KMS-11 (cell line): ENCODE results near the gene CFTR.

Experiments
- H2AFZ ChIP-seq: fragments of 200-600 bp; sonication (generic); 2 replicates; pipeline ENCODE4 v1.6.1; 2016; ENCODE audit warnings: antibody characterized with exemption, mixed run types, low read depth
- H3K27ac ChIP-seq: fragments of 200-600 bp; sonication (generic); 2 replicates; pipeline ENCODE4 v1.6.1; 2016; ENCODE audit warnings: mild to moderate bottlenecking, mixed run types
- H3K27me3 ChIP-seq: fragments of 200-600 bp; sonication (generic); 2 replicates; pipeline ENCODE4 v1.6.1; 2017; ENCODE audit warnings: mild to moderate bottlenecking, low read depth, mixed run types, moderate library complexity; ENCODE audit not compliant: insufficient read depth
- H3K36me3 ChIP-seq: fragments of 200-600 bp; sonication (generic); 2 replicates; pipeline ENCODE4 v1.6.1; 2017; ENCODE audit warnings: mild to moderate bottlenecking, mixed run types; ENCODE audit not compliant: insufficient read depth
- H3K4me1 ChIP-seq: fragments of 200-600 bp; sonication (generic); 2 replicates; pipeline ENCODE4 v1.6.1; 2016; ENCODE audit warnings: mild to moderate bottlenecking, low read depth, mixed run types; ENCODE audit not compliant: poor library complexity, severe bottlenecking
- H3K4me2 ChIP-seq: fragments of 200-600 bp; sonication (generic); 2 replicates; pipeline ENCODE4 v1.7.0; 2016; ENCODE audit warnings: mild to moderate bottlenecking, mixed run types
- H3K4me3 ChIP-seq: fragments of 200-600 bp; sonication (generic); IDR thresholded peaks from 2 replicates; pipeline ENCODE4 v1.6.1; 2017; ENCODE audit warnings: low read depth, low read length, mixed read lengths; ENCODE audit not compliant: insufficient read depth
- H3K79me2 ChIP-seq: fragments of 200-600 bp; sonication (generic); 2 replicates; pipeline ENCODE4 v1.6.1; 2016; ENCODE audit warnings: low read depth, mixed run types; ENCODE audit not compliant: insufficient read depth
- H3K9ac ChIP-seq: fragments of 200-600 bp; sonication (generic); 2 replicates; pipeline ENCODE4 v1.6.1; 2016; ENCODE audit warnings: mild to moderate bottlenecking, mixed run types
- H4K20me1 ChIP-seq: fragments of 200-600 bp; sonication (generic); 2 replicates; pipeline ENCODE4 v1.6.1; 2016; ENCODE audit warnings: mild to moderate bottlenecking, mixed run types; ENCODE audit not compliant: insufficient read depth
- TF ChIP-seq, protein P1 (sequence below): fragments of 200-600 bp; sonication (generic); conservative IDR thresholded peaks from 2 replicates; pipeline ENCODE4 v1.6.1; 2017; ENCODE audit warnings: low read depth, mild to moderate bottlenecking, antibody characterized with exemption, low read length, moderate library complexity, mixed read lengths

The CFTR gene

DNA sequence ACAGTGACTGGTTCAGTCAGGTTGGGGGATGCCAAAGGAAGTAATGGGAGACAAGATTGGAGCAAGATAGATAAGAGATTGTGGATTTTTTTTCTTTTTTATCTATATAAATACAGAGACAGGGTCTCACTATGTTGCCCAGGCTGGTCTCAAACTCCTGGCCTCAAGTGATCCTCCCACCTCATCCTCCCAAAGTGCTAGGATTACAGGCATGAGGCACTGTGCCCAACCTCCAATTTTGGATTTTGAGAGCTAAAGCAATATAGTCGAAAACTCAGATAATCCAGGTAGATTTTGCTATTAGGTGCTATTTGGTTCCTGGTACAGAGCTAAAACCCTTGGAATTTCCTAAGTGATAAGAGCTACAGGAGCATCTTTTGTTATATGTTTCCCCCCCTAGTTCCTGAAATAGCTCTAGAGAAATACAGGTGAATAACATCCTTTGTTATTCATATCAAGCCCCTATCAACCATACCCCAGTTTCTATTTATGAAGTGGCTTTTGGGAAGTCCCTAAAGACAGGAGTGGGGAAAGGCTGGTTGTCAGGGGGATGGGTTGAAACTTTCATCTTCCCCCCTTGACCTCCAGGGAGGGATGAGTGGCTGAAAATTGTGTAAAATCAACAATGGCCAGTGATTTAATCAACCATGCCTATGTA, 151.2 kb downstream of the CFTR start:
- no peaks in the 10 kb centered on the region for H4K20me1 ChIP-seq
- H3K36me3 ChIP-seq, result no peaks in the 10 kb centered on the region
- H3K27me3 ChIP-seq, result no peaks in the 10 kb centered on the region
- H3K4me1 ChIP-seq, result peaks cover 30% of the 10 kb centered on the region
- TF ChIP-seq, protein P1, sequence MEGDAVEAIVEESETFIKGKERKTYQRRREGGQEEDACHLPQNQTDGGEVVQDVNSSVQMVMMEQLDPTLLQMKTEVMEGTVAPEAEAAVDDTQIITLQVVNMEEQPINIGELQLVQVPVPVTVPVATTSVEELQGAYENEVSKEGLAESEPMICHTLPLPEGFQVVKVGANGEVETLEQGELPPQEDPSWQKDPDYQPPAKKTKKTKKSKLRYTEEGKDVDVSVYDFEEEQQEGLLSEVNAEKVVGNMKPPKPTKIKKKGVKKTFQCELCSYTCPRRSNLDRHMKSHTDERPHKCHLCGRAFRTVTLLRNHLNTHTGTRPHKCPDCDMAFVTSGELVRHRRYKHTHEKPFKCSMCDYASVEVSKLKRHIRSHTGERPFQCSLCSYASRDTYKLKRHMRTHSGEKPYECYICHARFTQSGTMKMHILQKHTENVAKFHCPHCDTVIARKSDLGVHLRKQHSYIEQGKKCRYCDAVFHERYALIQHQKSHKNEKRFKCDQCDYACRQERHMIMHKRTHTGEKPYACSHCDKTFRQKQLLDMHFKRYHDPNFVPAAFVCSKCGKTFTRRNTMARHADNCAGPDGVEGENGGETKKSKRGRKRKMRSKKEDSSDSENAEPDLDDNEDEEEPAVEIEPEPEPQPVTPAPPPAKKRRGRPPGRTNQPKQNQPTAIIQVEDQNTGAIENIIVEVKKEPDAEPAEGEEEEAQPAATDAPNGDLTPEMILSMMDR, result no peak
- no peak overlapping the region for H3K27ac ChIP-seq
- H3K4me3 ChIP-seq, result no peak overlapping the region
- no peak overlapping the region for H3K9ac ChIP-seq
- peak overlapping the region; percentile 20; the same call in 1 of the 2 replicates for H3K4me2 ChIP-seq
- 0 out of 2 replicates have a peak overlapping the region, but pooled peaks have one; percentile 7 for H2AFZ ChIP-seq
- H3K79me2 ChIP-seq, result no peaks in the 10 kb centered on the region

GRCh38 chr7:117631652-117632051, 151.8 kb downstream of the CFTR start:
- H3K9ac ChIP-seq, result no peak overlapping the region
- H3K4me1 ChIP-seq, result peaks cover 30% of the 10 kb centered on the region
- TF ChIP-seq, protein P1, result no peak
- no peaks in the 10 kb centered on the region for H3K27me3 ChIP-seq
- H3K4me2 ChIP-seq, result no peak overlapping the region
- no peak overlapping the region for H2AFZ ChIP-seq
- H3K27ac ChIP-seq, result no peak overlapping the region
- no peaks in the 10 kb centered on the region for H4K20me1 ChIP-seq
- no peaks in the 10 kb centered on the region for H3K79me2 ChIP-seq
- H3K36me3 ChIP-seq, result no peaks in the 10 kb centered on the region
- no peak overlapping the region for H3K4me3 ChIP-seq

DNA sequence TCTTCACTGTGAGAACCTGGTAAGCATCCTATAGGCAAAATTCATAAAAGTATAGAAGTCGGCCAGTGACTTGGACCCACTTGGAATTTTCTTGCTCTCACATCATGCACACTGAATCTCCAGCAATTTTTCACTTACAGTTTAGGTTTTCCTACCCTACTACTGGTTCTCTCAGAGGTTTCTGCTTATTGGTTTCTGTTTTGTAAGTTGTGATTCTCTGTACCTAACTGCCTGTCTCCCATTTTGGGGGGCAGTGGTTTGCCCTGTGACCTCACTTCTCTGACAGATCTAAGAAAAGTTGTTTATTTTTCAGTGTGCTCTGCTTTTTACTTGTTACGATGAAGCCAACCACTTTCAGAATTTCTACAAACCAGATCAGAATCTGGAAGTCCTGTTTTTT, 158.1 kb downstream of the CFTR start:
- TF ChIP-seq, protein P1, result no peak
- Histone ChIP-seq H3K4me1 (peaks cover 2% of the 10 kb centered on the region), H2AFZ (no peak overlapping the region)

GRCh38 chr7:117639966-117640365, 160.1 kb downstream of the CFTR start:
- H3K79me2 ChIP-seq, result no peaks in the 10 kb centered on the region
- H3K4me2 ChIP-seq, result no peak overlapping the region
- H3K9ac ChIP-seq, result no peak overlapping the region
- H3K4me1 ChIP-seq, result no peaks in the 10 kb centered on the region
- no peaks in the 10 kb centered on the region for H4K20me1 ChIP-seq
- no peak overlapping the region for H3K27ac ChIP-seq
- no peaks in the 10 kb centered on the region for H3K36me3 ChIP-seq
- TF ChIP-seq, protein P1, result no peak
- H3K4me3 ChIP-seq, result no peak overlapping the region
- H2AFZ ChIP-seq, result no peak overlapping the region
- no peaks in the 10 kb centered on the region for H3K27me3 ChIP-seq

More for the DNA sequence above, 158.1 kb downstream of the CFTR start:
- no peak overlapping the region for H3K9ac ChIP-seq
- no peak overlapping the region for H3K27ac ChIP-seq
- no peak overlapping the region for H3K4me2 ChIP-seq
- no peaks in the 10 kb centered on the region for H3K79me2 ChIP-seq
- H3K4me3 ChIP-seq, result no peak overlapping the region
- H3K27me3 ChIP-seq, result no peaks in the 10 kb centered on the region
- H3K36me3 ChIP-seq, result no peaks in the 10 kb centered on the region
- no peaks in the 10 kb centered on the region for H4K20me1 ChIP-seq
